ENCODE data around the gene ANKRD34B. TPM values are rescaled to one million over a fixed set of nuclear protein-coding genes. Genes with fewer than 3 reads are reported as not detected.

The ANKRD34B gene
- polyA plus RNA-seq, 1 donor (not counting 4 experiments of a cell fraction or from before 2014, with no cell fraction given) = not detected

- H3K4me1 ChIP-seq (ENCODE audit: control insufficient read depth, extremely low read depth, insufficient read depth, low read length) = no peaks in the 10 kb centered on the region
- no peaks in the 10 kb centered on the region for H4K20me1 ChIP-seq (ENCODE audit: control insufficient read depth, extremely low read depth, insufficient read depth, low read length)
- H3K27me3 ChIP-seq (ENCODE audit: control insufficient read depth, extremely low read depth, insufficient read depth, low read length) = no peaks in the 10 kb centered on the region
- H3K4me3 ChIP-seq (ENCODE audit: control insufficient read depth in 2 of 3, extremely low read depth in 1 of 3, insufficient read depth in 2 of 3, low read depth in 1 of 3, low read length in 3 of 3) = no peak overlapping the region
- DNase-seq (ENCODE audit: low read depth, low spot score) = no peak
- no peaks in the 10 kb centered on the region for H3K36me3 ChIP-seq (ENCODE audit: control insufficient read depth in 2 of 2, extremely low read depth in 1 of 2, insufficient read depth in 2 of 2, low read length in 2 of 2)
- H3K9me1 ChIP-seq (ENCODE audit: control insufficient read depth, extremely low read depth, insufficient read depth, low read length) = no peaks in the 10 kb centered on the region
- no peaks in the 10 kb centered on the region for H3K9me3 ChIP-seq (ENCODE audit: control insufficient read depth, low read depth, low read length)
- no peaks in the 10 kb centered on the region for H3K79me2 ChIP-seq (ENCODE audit: control insufficient read depth, insufficient read depth, low read length)
- FAIRE-seq = no peak
- TF ChIP-seq EZH2 (IDR thresholded peaks at IDR 0.05; ENCODE audit: low read length) (no peak), CTCF (optimal IDR thresholded peaks at IDR 0.05 in 1 of 3, IDR thresholded peaks at IDR 0.05 in 1 of 3, conservative IDR thresholded peaks at IDR 0.05 in 1 of 3; ENCODE audit: extremely low read depth in 1 of 3, insufficient read depth in 2 of 3, low read length in 3 of 3) (no peak)
- no peak overlapping the region for H2AFZ ChIP-seq (ENCODE audit: control insufficient read depth, low read length)
- dilution Hi-C loops (cut with MboI; ENCODE audit: extremely low pct_ligation_motif_present, low sequenced_read_pairs) = no loop called here
- no peak overlapping the region for H3K4me2 ChIP-seq (ENCODE audit: control insufficient read depth, extremely low read depth, insufficient read depth, low read depth, low read length)
- H3K9ac ChIP-seq (ENCODE audit: control insufficient read depth, extremely low read depth, insufficient read depth, low read length) = no peak overlapping the region
- H3K27ac ChIP-seq (ENCODE audit: control insufficient read depth, insufficient read depth, low read length) = no peak overlapping the region
Observed at GRCh38 chr5:80607832-80608231, 37.8 kb upstream of the ANKRD34B start.

GRCh38 chr5:80607343-80607742 is 37.3 kb upstream of the ANKRD34B start:
- no peak overlapping the region for H2AFZ ChIP-seq (ENCODE audit: control insufficient read depth, low read length)
- dilution Hi-C loops (cut with MboI; ENCODE audit: extremely low pct_ligation_motif_present, low sequenced_read_pairs) = no loop called here
- no peaks in the 10 kb centered on the region for H4K20me1 ChIP-seq (ENCODE audit: control insufficient read depth, extremely low read depth, insufficient read depth, low read length)
- H3K79me2 ChIP-seq (ENCODE audit: control insufficient read depth, insufficient read depth, low read length) = no peaks in the 10 kb centered on the region
- H3K27ac ChIP-seq (ENCODE audit: control insufficient read depth, insufficient read depth, low read length) = no peak overlapping the region
- FAIRE-seq = no peak
- no peaks in the 10 kb centered on the region for H3K27me3 ChIP-seq (ENCODE audit: control insufficient read depth, extremely low read depth, insufficient read depth, low read length)
- no peaks in the 10 kb centered on the region for H3K9me3 ChIP-seq (ENCODE audit: control insufficient read depth, low read depth, low read length)
- no peaks in the 10 kb centered on the region for H3K36me3 ChIP-seq (ENCODE audit: control insufficient read depth in 2 of 2, extremely low read depth in 1 of 2, insufficient read depth in 2 of 2, low read length in 2 of 2)
- DNase-seq (ENCODE audit: low read depth, low spot score) = no peak
- H3K9me1 ChIP-seq (ENCODE audit: control insufficient read depth, extremely low read depth, insufficient read depth, low read length) = no peaks in the 10 kb centered on the region
- no peak overlapping the region for H3K9ac ChIP-seq (ENCODE audit: control insufficient read depth, extremely low read depth, insufficient read depth, low read length)
- no peak overlapping the region for H3K4me3 ChIP-seq (ENCODE audit: control insufficient read depth in 2 of 3, extremely low read depth in 1 of 3, insufficient read depth in 2 of 3, low read depth in 1 of 3, low read length in 3 of 3)
- H3K4me2 ChIP-seq (ENCODE audit: control insufficient read depth, extremely low read depth, insufficient read depth, low read depth, low read length) = no peak overlapping the region
- TF ChIP-seq CTCF (optimal IDR thresholded peaks at IDR 0.05 in 1 of 3, IDR thresholded peaks at IDR 0.05 in 1 of 3, conservative IDR thresholded peaks at IDR 0.05 in 1 of 3; ENCODE audit: extremely low read depth in 1 of 3, insufficient read depth in 2 of 3, low read length in 3 of 3) (no peak), EZH2 (IDR thresholded peaks at IDR 0.05; ENCODE audit: low read length) (no peak)
- H3K4me1 ChIP-seq (ENCODE audit: control insufficient read depth, extremely low read depth, insufficient read depth, low read length) = no peaks in the 10 kb centered on the region
